ENCODE data around the gene CUL1. TPM values are rescaled to one million over a fixed set of nuclear protein-coding genes. Genes with fewer than 3 reads are reported as not detected.

The CUL1 gene
- total RNA-seq, 4 donors from 2014 or later, result 80.6 to 83.7 (median 82.8) TPM

- peaks cover 6 to 96% (median 13%) of the 10 kb centered on the region in 3 donors for H3K4me1 ChIP-seq
- no peak for ATAC-seq
- WGBS, 2 donors (ENCODE audit: low coverage in 1 of 2), result 45 to 70% methylated on average over 2 of the region's 2 CpGs
Observed at GRCh38 chr7:148726385-148726784, 27.7 kb downstream of the CUL1 start.

GRCh38 chr7:148727501-148728278 lies 29.0 kb downstream of the CUL1 start:
- Histone ChIP-seq H3K27ac (no peak overlapping the region), H3K4me1 (peaks cover 6 to 92% (median 6%) of the 10 kb centered on the region in 3 donors), H3K27me3 (no peaks in the 10 kb centered on the region), H3K4me3 (no peak overlapping the region), H3K9me3 (no peaks in the 10 kb centered on the region), H3K36me3 (peaks cover 0 to 21% of the 10 kb centered on the region in 2 donors)
- 82 to 89% methylated on average over 4 to 11 of the region's 11 CpGs for WGBS, 2 donors (ENCODE audit: low coverage in 1 of 2)
- no peak for TF ChIP-seq POLR2A (IDR thresholded peaks at IDR 0.05)
- no peak for ATAC-seq

More at GRCh38 chr7:148726385-148726784, 27.7 kb downstream of the CUL1 start:
- H3K27me3 ChIP-seq, result no peaks in the 10 kb centered on the region
- H3K27ac ChIP-seq, result no peak overlapping the region
- peaks cover 0 to 8% of the 10 kb centered on the region in 2 donors for H3K36me3 ChIP-seq
- TF ChIP-seq POLR2AphosphoS5 (IDR thresholded peaks at IDR 0.05) (no peak), EP300 (IDR thresholded peaks at IDR 0.05) (no peak), CTCF (IDR thresholded peaks at IDR 0.05) (no peak), POLR2A (IDR thresholded peaks at IDR 0.05) (no peak)
- H3K9me3 ChIP-seq, result no peaks in the 10 kb centered on the region
- no peak overlapping the region for H3K4me3 ChIP-seq

- H3K36me3 ChIP-seq, result peaks cover 0 to 33% of the 10 kb centered on the region in 2 donors
- H3K4me3 ChIP-seq, result no peak overlapping the region
- H3K27me3 ChIP-seq, result no peaks in the 10 kb centered on the region
- no peaks in the 10 kb centered on the region for H3K9me3 ChIP-seq
- TF ChIP-seq EP300 (IDR thresholded peaks at IDR 0.05), result no peak
- TF ChIP-seq POLR2A (IDR thresholded peaks at IDR 0.05), result no peak
- TF ChIP-seq POLR2AphosphoS5 (IDR thresholded peaks at IDR 0.05), result peak; percentile 67
- no peak for TF ChIP-seq CTCF (IDR thresholded peaks at IDR 0.05)
- peaks cover 6 to 96% (median 15%) of the 10 kb centered on the region in 3 donors for H3K4me1 ChIP-seq
- WGBS, 2 donors (ENCODE audit: low coverage in 1 of 2), result 28 to 33% methylated on average over 8 to 12 of the region's 12 CpGs
- ATAC-seq, result no peak
- H3K27ac ChIP-seq, result peak overlapping the region in 3 of 4 donors; percentile 12 to 65 (median 63)
Observed at GRCh38 chr7:148729984-148730733, 31.5 kb downstream of the CUL1 start.

- no peak overlapping the region for H3K27ac ChIP-seq
- H3K9me3 ChIP-seq, result no peaks in the 10 kb centered on the region
- H3K4me3 ChIP-seq, result no peak overlapping the region
- H3K36me3 ChIP-seq, result peaks cover 0 to 49% of the 10 kb centered on the region in 2 donors
- H3K4me1 ChIP-seq, result peaks cover 6 to 82% (median 15%) of the 10 kb centered on the region in 3 donors
- 58 to 63% methylated on average over 3 of the region's 3 CpGs for WGBS, 2 donors (ENCODE audit: low coverage in 1 of 2)
- no peaks in the 10 kb centered on the region for H3K27me3 ChIP-seq
- no peak for TF ChIP-seq CTCF (IDR thresholded peaks at IDR 0.05)
- no peak for TF ChIP-seq EP300 (IDR thresholded peaks at IDR 0.05)
- no peak for TF ChIP-seq POLR2A (IDR thresholded peaks at IDR 0.05)
- TF ChIP-seq POLR2AphosphoS5 (IDR thresholded peaks at IDR 0.05), result no peak
- no peak for ATAC-seq
Observed at GRCh38 chr7:148732862-148733261, 34.2 kb downstream of the CUL1 start.

GRCh38 chr7:148733496-148733895 lies 34.8 kb downstream of the CUL1 start:
- no peaks in the 10 kb centered on the region for H3K9me3 ChIP-seq
- H3K27ac ChIP-seq, result no peak overlapping the region
- H3K4me1 ChIP-seq, result peaks cover 6 to 80% (median 15%) of the 10 kb centered on the region in 3 donors
- TF ChIP-seq POLR2AphosphoS5 (IDR thresholded peaks at IDR 0.05) (no peak), POLR2A (IDR thresholded peaks at IDR 0.05) (no peak), CTCF (IDR thresholded peaks at IDR 0.05) (no peak), EP300 (IDR thresholded peaks at IDR 0.05) (no peak)
- no peak for ATAC-seq
- 42 to 44% methylated on average over 1 to 2 of the region's 2 CpGs for WGBS, 2 donors (ENCODE audit: low coverage in 1 of 2)
- no peak overlapping the region for H3K4me3 ChIP-seq
- peaks cover 0 to 56% of the 10 kb centered on the region in 2 donors for H3K36me3 ChIP-seq
- no peaks in the 10 kb centered on the region for H3K27me3 ChIP-seq

Data from gastroesophageal sphincter (tissue), 4 donors.